Measurements from ENCODE around the gene KXD1.

The KXD1 gene

GRCh38 chr19:18529782-18530181 lies 27.9 kb upstream of the KXD1 start:
- Histone ChIP-seq H2BK12ac (ENCODE audit: low read length) (no peak overlapping the region), H3K9ac (ENCODE audit: low read depth, low read length, poor library complexity) (peak overlapping the region; percentile 67), H3K27me3 (ENCODE audit: control insufficient read depth in 3 of 3, insufficient read depth in 3 of 3, low read depth in 1 of 3, low read length in 3 of 3) (no peaks in the 10 kb centered on the region), H3K27ac (replicated peaks; ENCODE audit: low read length) (no peak overlapping the region), H3K4me1 (ENCODE audit: control insufficient read depth in 2 of 2, insufficient read depth in 1 of 2, low read depth in 1 of 2, low read length in 2 of 2) (no peaks in the 10 kb centered on the region), H3K23ac (ENCODE audit: low read depth, low read length, poor library complexity) (peak overlapping the region; percentile 17), H2BK15ac (ENCODE audit: low read length) (no peak overlapping the region), H4K8ac (ENCODE audit: low read depth, low read length) (no peak overlapping the region), H3K18ac (ENCODE audit: low read length) (no peak overlapping the region), H3K4ac (ENCODE audit: low read length) (no peak overlapping the region), H3K4me3 (ENCODE audit: low read length in 2 of 2) (peak overlapping the region in 1 of 2 donors; percentile 37), H4K91ac (ENCODE audit: low read depth, low read length, poor library complexity) (no peak overlapping the region), H3K9me3 (replicated peaks in 1 of 2; ENCODE audit: control insufficient read depth in 2 of 2, insufficient read depth in 1 of 2, low read depth in 1 of 2, low read length in 2 of 2) (no peaks in the 10 kb centered on the region), H3K4me2 (ENCODE audit: insufficient read depth, low read length, poor library complexity, severe bottlenecking) (no peak overlapping the region), H3K79me1 (ENCODE audit: low read depth, low read length) (no peaks in the 10 kb centered on the region), H2BK5ac (ENCODE audit: low read length) (no peak overlapping the region), H2BK120ac (ENCODE audit: low read depth, low read length) (no peak overlapping the region), H3K36me3 (replicated peaks in 1 of 2; ENCODE audit: control insufficient read depth in 2 of 2, insufficient read depth in 2 of 2, low read length in 2 of 2) (peaks cover 23% of the 10 kb centered on the region in 2 donors), H2AFZ (ENCODE audit: low read length) (no peak overlapping the region), H3K14ac (ENCODE audit: low read length) (no peak overlapping the region), H2AK5ac (ENCODE audit: low read depth, low read length) (no peak overlapping the region)
- WGBS, 2 donors (ENCODE audit: extremely low coverage in 2 of 2, insufficient read length in 2 of 2, insufficient replicate concordance in 1 of 2): no CpG with 5 or more reads among the region's 7 CpGs
- DNase-seq (ENCODE audit: low spot score): no peak

DNA sequence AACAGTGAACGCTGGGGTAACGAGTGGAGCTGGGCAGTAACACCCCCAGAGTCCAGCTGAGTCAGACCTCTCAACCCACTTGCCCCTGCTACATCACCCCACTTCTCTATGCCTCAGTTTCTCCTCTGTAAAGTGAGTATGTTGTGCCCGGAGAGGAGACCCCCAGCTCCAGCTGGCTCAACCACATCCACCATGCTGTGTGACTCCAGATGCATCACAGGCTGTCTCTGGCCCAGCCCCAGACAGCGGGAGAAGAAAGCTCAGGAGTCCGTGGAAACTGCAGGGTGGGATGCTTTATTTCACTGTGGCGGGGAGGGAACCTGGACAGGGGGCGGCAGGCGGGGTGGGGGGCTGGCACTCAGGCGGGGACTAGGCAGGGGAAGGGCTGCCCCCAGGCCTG lies 26.2 kb upstream of the KXD1 start:
- Histone ChIP-seq H3K36me3 (replicated peaks in 1 of 2; ENCODE audit: control insufficient read depth in 2 of 2, insufficient read depth in 2 of 2, low read length in 2 of 2) (peaks cover 30 to 38% of the 10 kb centered on the region in 2 donors), H4K91ac (ENCODE audit: low read depth, low read length, poor library complexity) (no peak overlapping the region), H2BK120ac (ENCODE audit: low read depth, low read length) (no peak overlapping the region), H3K4me2 (ENCODE audit: insufficient read depth, low read length, poor library complexity, severe bottlenecking) (no peak overlapping the region), H3K18ac (ENCODE audit: low read length) (no peak overlapping the region), H3K9ac (ENCODE audit: low read depth, low read length, poor library complexity) (no peak overlapping the region), H2BK15ac (ENCODE audit: low read length) (no peak overlapping the region), H3K4me3 (ENCODE audit: low read length in 2 of 2) (peak overlapping the region in 1 of 2 donors; percentile 20), H2BK5ac (ENCODE audit: low read length) (no peak overlapping the region), H3K4me1 (ENCODE audit: control insufficient read depth in 2 of 2, insufficient read depth in 1 of 2, low read depth in 1 of 2, low read length in 2 of 2) (no peaks in the 10 kb centered on the region), H3K79me1 (ENCODE audit: low read depth, low read length) (no peaks in the 10 kb centered on the region), H3K4ac (ENCODE audit: low read length) (no peak overlapping the region), H3K9me3 (replicated peaks in 1 of 2; ENCODE audit: control insufficient read depth in 2 of 2, insufficient read depth in 1 of 2, low read depth in 1 of 2, low read length in 2 of 2) (no peaks in the 10 kb centered on the region), H3K27me3 (ENCODE audit: control insufficient read depth in 3 of 3, insufficient read depth in 3 of 3, low read depth in 1 of 3, low read length in 3 of 3) (no peaks in the 10 kb centered on the region), H2AK5ac (ENCODE audit: low read depth, low read length) (no peak overlapping the region), H3K14ac (ENCODE audit: low read length) (no peak overlapping the region), H2BK12ac (ENCODE audit: low read length) (no peak overlapping the region), H2AFZ (ENCODE audit: low read length) (no peak overlapping the region), H4K8ac (ENCODE audit: low read depth, low read length) (no peak overlapping the region), H3K27ac (replicated peaks; ENCODE audit: low read length) (no peak overlapping the region), H3K23ac (ENCODE audit: low read depth, low read length, poor library complexity) (no peak overlapping the region)
- no CpG with 5 or more reads among the region's 9 CpGs for WGBS, 2 donors (ENCODE audit: extremely low coverage in 2 of 2, insufficient read length in 2 of 2, insufficient replicate concordance in 1 of 2)
- no peak for DNase-seq (ENCODE audit: low spot score)

DNA sequence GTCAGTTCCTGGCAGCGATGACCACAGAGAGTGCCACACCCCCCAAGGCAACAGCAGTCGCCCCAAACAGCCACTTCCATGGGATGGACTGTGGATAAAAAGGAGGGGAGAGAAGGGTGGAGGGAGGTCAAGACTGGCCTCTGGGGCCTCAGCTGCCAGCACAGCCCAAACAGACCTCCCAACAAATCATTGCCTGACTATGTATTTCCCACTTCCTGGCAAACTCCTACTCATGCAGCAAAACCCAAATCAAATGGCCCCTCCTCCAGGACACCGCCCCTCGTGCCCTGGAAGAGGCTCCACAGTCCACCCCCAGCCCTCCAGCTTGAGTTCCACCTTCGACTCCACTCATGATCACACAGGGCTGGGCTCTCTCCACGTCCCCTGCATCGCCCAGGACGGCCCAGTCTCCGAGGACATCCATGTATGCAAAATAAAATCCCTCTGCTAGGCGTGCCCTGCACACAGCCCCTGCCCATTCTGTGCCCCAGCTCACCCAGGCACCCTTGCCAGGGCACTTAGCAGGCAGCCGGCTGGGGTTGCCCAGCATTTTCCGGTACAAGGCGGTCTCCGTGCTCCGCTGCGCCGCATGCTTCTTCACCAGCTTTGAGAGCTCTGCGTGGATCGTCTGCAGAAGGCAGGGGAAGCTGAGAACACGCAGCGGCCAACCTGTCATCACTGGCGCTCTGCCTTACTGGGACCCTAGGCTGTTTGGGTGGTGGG lies 25.3 kb upstream of the KXD1 start:
- Histone ChIP-seq H3K4me3 (ENCODE audit: low read length in 2 of 2) (no peak overlapping the region), H3K4me1 (ENCODE audit: control insufficient read depth in 2 of 2, insufficient read depth in 1 of 2, low read depth in 1 of 2, low read length in 2 of 2) (no peaks in the 10 kb centered on the region), H3K9me3 (replicated peaks in 1 of 2; ENCODE audit: control insufficient read depth in 2 of 2, insufficient read depth in 1 of 2, low read depth in 1 of 2, low read length in 2 of 2) (peaks cover 0 to 2% of the 10 kb centered on the region in 2 donors), H3K27me3 (ENCODE audit: control insufficient read depth in 3 of 3, insufficient read depth in 3 of 3, low read depth in 1 of 3, low read length in 3 of 3) (no peaks in the 10 kb centered on the region), H2BK12ac (ENCODE audit: low read length) (no peak overlapping the region), H3K4me2 (ENCODE audit: insufficient read depth, low read length, poor library complexity, severe bottlenecking) (no peak overlapping the region), H2BK5ac (ENCODE audit: low read length) (no peak overlapping the region), H3K36me3 (replicated peaks in 1 of 2; ENCODE audit: control insufficient read depth in 2 of 2, insufficient read depth in 2 of 2, low read length in 2 of 2) (peaks cover 36 to 46% of the 10 kb centered on the region in 2 donors), H3K18ac (ENCODE audit: low read length) (no peak overlapping the region), H4K91ac (ENCODE audit: low read depth, low read length, poor library complexity) (no peak overlapping the region), H3K79me1 (ENCODE audit: low read depth, low read length) (no peaks in the 10 kb centered on the region), H2AFZ (ENCODE audit: low read length) (no peak overlapping the region), H2BK120ac (ENCODE audit: low read depth, low read length) (no peak overlapping the region), H3K14ac (ENCODE audit: low read length) (no peak overlapping the region), H3K4ac (ENCODE audit: low read length) (no peak overlapping the region), H4K8ac (ENCODE audit: low read depth, low read length) (no peak overlapping the region), H2BK15ac (ENCODE audit: low read length) (no peak overlapping the region), H2AK5ac (ENCODE audit: low read depth, low read length) (no peak overlapping the region), H3K9ac (ENCODE audit: low read depth, low read length, poor library complexity) (no peak overlapping the region), H3K27ac (replicated peaks; ENCODE audit: low read length) (no peak overlapping the region), H3K23ac (ENCODE audit: low read depth, low read length, poor library complexity) (peak overlapping the region; percentile 39)
- no peak for DNase-seq (ENCODE audit: low spot score)
- no CpG with 5 or more reads among the region's 22 CpGs for WGBS, 2 donors (ENCODE audit: extremely low coverage in 2 of 2, insufficient read length in 2 of 2, insufficient replicate concordance in 1 of 2)

DNA sequence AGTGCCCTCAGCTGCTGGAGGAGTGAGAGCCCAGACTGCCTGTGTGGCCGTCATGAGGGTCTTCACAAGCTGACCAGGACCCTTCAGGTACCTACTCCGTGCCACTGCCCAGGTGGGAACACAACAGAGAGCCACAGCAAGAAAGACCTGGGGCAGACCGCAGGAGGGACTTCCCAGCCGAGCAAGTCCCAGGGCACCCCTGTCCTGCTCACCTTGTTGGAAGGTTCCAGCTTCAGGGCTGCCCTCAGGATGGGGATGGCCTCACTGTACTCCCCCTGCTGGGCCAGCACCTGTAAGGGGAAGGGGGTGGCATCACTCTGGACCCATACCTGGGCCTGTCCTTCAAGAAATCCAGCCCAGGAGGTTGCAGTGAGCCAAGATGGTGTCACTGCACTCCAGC lies 24.6 kb upstream of the KXD1 start:
- Histone ChIP-seq H3K9ac (ENCODE audit: low read depth, low read length, poor library complexity) (peak overlapping the region; percentile 63), H3K14ac (ENCODE audit: low read length) (no peak overlapping the region), H3K27ac (replicated peaks; ENCODE audit: low read length) (no peak overlapping the region), H3K36me3 (replicated peaks in 1 of 2; ENCODE audit: control insufficient read depth in 2 of 2, insufficient read depth in 2 of 2, low read length in 2 of 2) (peaks cover 42 to 54% of the 10 kb centered on the region in 2 donors), H3K4ac (ENCODE audit: low read length) (no peak overlapping the region), H4K8ac (ENCODE audit: low read depth, low read length) (no peak overlapping the region), H4K91ac (ENCODE audit: low read depth, low read length, poor library complexity) (no peak overlapping the region), H2BK5ac (ENCODE audit: low read length) (no peak overlapping the region), H3K18ac (ENCODE audit: low read length) (peak overlapping the region; percentile 57), H2AK5ac (ENCODE audit: low read depth, low read length) (no peak overlapping the region), H2AFZ (ENCODE audit: low read length) (no peak overlapping the region), H2BK15ac (ENCODE audit: low read length) (no peak overlapping the region), H3K4me1 (ENCODE audit: control insufficient read depth in 2 of 2, insufficient read depth in 1 of 2, low read depth in 1 of 2, low read length in 2 of 2) (no peaks in the 10 kb centered on the region), H2BK120ac (ENCODE audit: low read depth, low read length) (no peak overlapping the region), H2BK12ac (ENCODE audit: low read length) (no peak overlapping the region), H3K4me2 (ENCODE audit: insufficient read depth, low read length, poor library complexity, severe bottlenecking) (no peak overlapping the region), H3K9me3 (replicated peaks in 1 of 2; ENCODE audit: control insufficient read depth in 2 of 2, insufficient read depth in 1 of 2, low read depth in 1 of 2, low read length in 2 of 2) (peaks cover 0 to 2% of the 10 kb centered on the region in 2 donors), H3K4me3 (ENCODE audit: low read length in 2 of 2) (peak overlapping the region in 1 of 2 donors; percentile 21), H3K27me3 (ENCODE audit: control insufficient read depth in 3 of 3, insufficient read depth in 3 of 3, low read depth in 1 of 3, low read length in 3 of 3) (no peaks in the 10 kb centered on the region), H3K79me1 (ENCODE audit: low read depth, low read length) (no peaks in the 10 kb centered on the region), H3K23ac (ENCODE audit: low read depth, low read length, poor library complexity) (peak overlapping the region; percentile 81)
- WGBS, 2 donors (ENCODE audit: extremely low coverage in 2 of 2, insufficient read length in 2 of 2, insufficient replicate concordance in 1 of 2): no CpG with 5 or more reads among the region's 4 CpGs
- DNase-seq (ENCODE audit: low spot score): no peak

All from neuronal stem cell (in vitro differentiated cells).